Activated T-cell treated with anti-CD3 and anti-CD28 coated beads, Interleukin-2, amount 50 U/mL, for 4 hours (primary cell): ENCODE measurements around the gene SLC6A11. TPM values are rescaled to one million over a fixed set of nuclear protein-coding genes. Genes with fewer than 3 reads are reported as not detected.

Experiments used
- ATAC-seq, 2 donors: fragments of 200-7000 bp; cut with Tn5 transposase; one replicate each; pipeline ENCODE4 v1.10.0; 2021
- DNase-seq: peaks from one replicate; pipeline ENCODE4 v3.0.0-alpha.2; 2020
- H3K27me3 Mint-ChIP-seq: one replicate; pipeline ENCODE4 v1.8.0; 2021; ENCODE audit warnings: low read depth, mixed read lengths
- H3K36me3 Mint-ChIP-seq: one replicate; pipeline ENCODE4 v1.8.0; 2022; ENCODE audit warnings: mixed read lengths; ENCODE audit not compliant: insufficient read depth
- H3K4me1 Mint-ChIP-seq: one replicate; pipeline ENCODE4 v1.8.0; 2021; ENCODE audit warnings: low read depth, mixed read lengths
- H3K4me3 Mint-ChIP-seq: one replicate; pipeline ENCODE4 v1.8.0; 2021; ENCODE audit warnings: mild to moderate bottlenecking, moderate library complexity, mixed read lengths
- H3K9me3 Mint-ChIP-seq: one replicate; pipeline ENCODE4 v1.8.0; 2021; ENCODE audit warnings: mixed read lengths
- total RNA-seq, 3 donors: library from RNA; stranded (reverse); gene quantifications; one replicate each; pipeline ENCODE4 v1.2.1, GENCODE V29; 2021

The SLC6A11 gene
- total RNA-seq, 3 donors from 2014 or later: not detected

- Mint-ChIP-seq H3K4me1 (no peaks in the 10 kb centered on the region), H3K4me3 (no peak overlapping the region), H3K9me3 (no peaks in the 10 kb centered on the region), H3K27me3 (peaks cover 7% of the 10 kb centered on the region), H3K36me3 (no peaks in the 10 kb centered on the region)
- ATAC-seq: no peak
- DNase-seq: no peak
Measured at GRCh38 chr3:10870296-10870695, 54.3 kb downstream of the SLC6A11 start.

GRCh38 chr3:10873415-10873814 is 57.4 kb downstream of the SLC6A11 start:
- ATAC-seq: no peak
- no peaks in the 10 kb centered on the region for H3K4me1 Mint-ChIP-seq
- peaks cover 4% of the 10 kb centered on the region for H3K27me3 Mint-ChIP-seq
- H3K4me3 Mint-ChIP-seq: no peak overlapping the region
- no peak for DNase-seq
- H3K9me3 Mint-ChIP-seq: no peaks in the 10 kb centered on the region
- no peaks in the 10 kb centered on the region for H3K36me3 Mint-ChIP-seq

GRCh38 chr3:10875914-10876313 is 59.9 kb downstream of the SLC6A11 start:
- Mint-ChIP-seq H3K4me3 (no peak overlapping the region), H3K9me3 (no peaks in the 10 kb centered on the region), H3K4me1 (no peaks in the 10 kb centered on the region), H3K27me3 (peaks cover 17% of the 10 kb centered on the region), H3K36me3 (no peaks in the 10 kb centered on the region)
- DNase-seq (no peak), ATAC-seq (no peak)

GRCh38 chr3:10876661-10877060 is 60.6 kb downstream of the SLC6A11 start:
- Mint-ChIP-seq H3K36me3 (no peaks in the 10 kb centered on the region), H3K27me3 (peaks cover 18% of the 10 kb centered on the region), H3K4me3 (no peak overlapping the region), H3K9me3 (no peaks in the 10 kb centered on the region), H3K4me1 (no peaks in the 10 kb centered on the region)
- DNase-seq (no peak), ATAC-seq (no peak)

GRCh38 chr3:10882851-10883250 is 66.8 kb downstream of the SLC6A11 start:
- DNase-seq (no peak), ATAC-seq (no peak)
- H3K9me3 Mint-ChIP-seq: no peaks in the 10 kb centered on the region
- H3K36me3 Mint-ChIP-seq: no peaks in the 10 kb centered on the region
- H3K4me3 Mint-ChIP-seq: no peak overlapping the region
- H3K27me3 Mint-ChIP-seq: peaks cover 30% of the 10 kb centered on the region
- no peaks in the 10 kb centered on the region for H3K4me1 Mint-ChIP-seq

- Mint-ChIP-seq H3K4me1 (no peaks in the 10 kb centered on the region), H3K9me3 (no peaks in the 10 kb centered on the region), H3K36me3 (no peaks in the 10 kb centered on the region), H3K4me3 (no peak overlapping the region), H3K27me3 (peaks cover 30% of the 10 kb centered on the region)
- ATAC-seq (no peak), DNase-seq (no peak)
Measured at GRCh38 chr3:10883478-10884234, 67.6 kb downstream of the SLC6A11 start.

- H3K4me3 Mint-ChIP-seq: no peak overlapping the region
Measured at GRCh38 chr3:10887015-10887414, 71.0 kb downstream of the SLC6A11 start.

GRCh38 chr3:10888518-10889090 is 72.6 kb downstream of the SLC6A11 start:
- Mint-ChIP-seq H3K4me3 (no peak overlapping the region), H3K27me3 (peaks cover 13% of the 10 kb centered on the region), H3K9me3 (peaks cover 12% of the 10 kb centered on the region), H3K36me3 (no peaks in the 10 kb centered on the region), H3K4me1 (no peaks in the 10 kb centered on the region)
- ATAC-seq (no peak), DNase-seq (no peak)

More at GRCh38 chr3:10887015-10887414, 71.0 kb downstream of the SLC6A11 start:
- H3K9me3 Mint-ChIP-seq: peaks cover 12% of the 10 kb centered on the region
- peaks cover 14% of the 10 kb centered on the region for H3K27me3 Mint-ChIP-seq
- no peaks in the 10 kb centered on the region for H3K36me3 Mint-ChIP-seq
- no peaks in the 10 kb centered on the region for H3K4me1 Mint-ChIP-seq
- DNase-seq: no peak
- no peak for ATAC-seq

- H3K4me3 Mint-ChIP-seq: no peak overlapping the region
- no peak for DNase-seq
- ATAC-seq: no peak
- H3K9me3 Mint-ChIP-seq: peaks cover 12% of the 10 kb centered on the region
- no peaks in the 10 kb centered on the region for H3K4me1 Mint-ChIP-seq
- no peaks in the 10 kb centered on the region for H3K36me3 Mint-ChIP-seq
- peaks cover 15% of the 10 kb centered on the region for H3K27me3 Mint-ChIP-seq
Measured at GRCh38 chr3:10889206-10889960, 73.4 kb downstream of the SLC6A11 start.

GRCh38 chr3:10890665-10891064 is 74.6 kb downstream of the SLC6A11 start:
- H3K4me3 Mint-ChIP-seq: no peak overlapping the region
- H3K4me1 Mint-ChIP-seq: no peaks in the 10 kb centered on the region
- peaks cover 12% of the 10 kb centered on the region for H3K9me3 Mint-ChIP-seq
- peaks cover 16% of the 10 kb centered on the region for H3K27me3 Mint-ChIP-seq
- no peak for ATAC-seq
- H3K36me3 Mint-ChIP-seq: no peaks in the 10 kb centered on the region
- DNase-seq: no peak

GRCh38 chr3:10892622-10893021 is 76.6 kb downstream of the SLC6A11 start:
- no peaks in the 10 kb centered on the region for H3K36me3 Mint-ChIP-seq
- H3K4me3 Mint-ChIP-seq: no peak overlapping the region
- H3K9me3 Mint-ChIP-seq: peaks cover 12% of the 10 kb centered on the region
- no peak for DNase-seq
- no peak for ATAC-seq
- peaks cover 3% of the 10 kb centered on the region for H3K27me3 Mint-ChIP-seq
- no peaks in the 10 kb centered on the region for H3K4me1 Mint-ChIP-seq

- Mint-ChIP-seq H3K4me3 (no peak overlapping the region), H3K4me1 (no peaks in the 10 kb centered on the region), H3K36me3 (no peaks in the 10 kb centered on the region), H3K9me3 (peaks cover 14% of the 10 kb centered on the region), H3K27me3 (peaks cover 3% of the 10 kb centered on the region)
- ATAC-seq (no peak), DNase-seq (no peak)
Measured at GRCh38 chr3:10901296-10901945, 85.4 kb downstream of the SLC6A11 start.

GRCh38 chr3:10907262-10907661 is 91.2 kb downstream of the SLC6A11 start:
- H3K4me1 Mint-ChIP-seq: no peaks in the 10 kb centered on the region
- peaks cover 38% of the 10 kb centered on the region for H3K9me3 Mint-ChIP-seq
- peaks cover 4% of the 10 kb centered on the region for H3K27me3 Mint-ChIP-seq
- no peak overlapping the region for H3K4me3 Mint-ChIP-seq
- no peak for DNase-seq
- ATAC-seq: no peak
- H3K36me3 Mint-ChIP-seq: peaks cover 2% of the 10 kb centered on the region

GRCh38 chr3:10910367-10910766 is 94.3 kb downstream of the SLC6A11 start:
- Mint-ChIP-seq H3K36me3 (peaks cover 2% of the 10 kb centered on the region), H3K4me1 (no peaks in the 10 kb centered on the region), H3K9me3 (peaks cover 38% of the 10 kb centered on the region), H3K27me3 (peaks cover 14% of the 10 kb centered on the region), H3K4me3 (no peak overlapping the region)
- no peak for DNase-seq
- no peak for ATAC-seq
